Measurements from ENCODE around the gene FOXO1. TPM values are rescaled to one million over a fixed set of nuclear protein-coding genes. Genes with fewer than 3 reads are reported as not detected.

The FOXO1 gene
- total RNA-seq, 4 donors from 2014 or later, result 153 to 194 (median 176) TPM

GRCh38 chr13:40572961-40573360 is 93.5 kb downstream of the FOXO1 start:
- Histone ChIP-seq H3K36me3 (no peaks in the 10 kb centered on the region), H3K4me3 (no peak overlapping the region), H3K4me1 (peaks cover 0 to 98% (median 56%) of the 10 kb centered on the region in 4 donors), H3K9me3 (no peaks in the 10 kb centered on the region), H3K27ac (no peak overlapping the region), H3K27me3 (no peaks in the 10 kb centered on the region)
- no peak for DNase-seq (ENCODE audit: low spot score in 2 of 2)
- 100% methylated on average over 1 of the region's 1 CpG for WGBS, 2 donors
- TF ChIP-seq POLR2A (IDR thresholded peaks at IDR 0.05) (no peak), EP300 (IDR thresholded peaks at IDR 0.05) (no peak), CTCF (IDR thresholded peaks at IDR 0.05) (no peak)

- H3K27me3 ChIP-seq, result no peaks in the 10 kb centered on the region
- no peak for DNase-seq (ENCODE audit: low spot score in 2 of 2)
- no peaks in the 10 kb centered on the region for H3K9me3 ChIP-seq
- H3K4me1 ChIP-seq, result peaks cover 0 to 97% (median 54%) of the 10 kb centered on the region in 4 donors
- H3K36me3 ChIP-seq, result no peaks in the 10 kb centered on the region
- no peak overlapping the region for H3K27ac ChIP-seq
- H3K4me3 ChIP-seq, result no peak overlapping the region
- TF ChIP-seq POLR2A (IDR thresholded peaks at IDR 0.05), result no peak
- no peak for TF ChIP-seq EP300 (IDR thresholded peaks at IDR 0.05)
- no peak for TF ChIP-seq CTCF (IDR thresholded peaks at IDR 0.05)
- 85 to 86% methylated on average over 6 of the region's 6 CpGs for WGBS, 2 donors
Measured at GRCh38 chr13:40571338-40571963, 95.0 kb downstream of the FOXO1 start.

GRCh38 chr13:40570930-40571329 is 95.5 kb downstream of the FOXO1 start:
- no peak for DNase-seq (ENCODE audit: low spot score in 2 of 2)
- Histone ChIP-seq H3K36me3 (no peaks in the 10 kb centered on the region), H3K4me1 (peaks cover 0 to 97% (median 54%) of the 10 kb centered on the region in 4 donors), H3K27ac (no peak overlapping the region), H3K4me3 (no peak overlapping the region), H3K9me3 (no peaks in the 10 kb centered on the region), H3K27me3 (no peaks in the 10 kb centered on the region)
- WGBS, 2 donors, result 81 to 84% methylated on average over 4 of the region's 4 CpGs
- no peak for TF ChIP-seq EP300 (IDR thresholded peaks at IDR 0.05)
- TF ChIP-seq POLR2A (IDR thresholded peaks at IDR 0.05), result no peak
- TF ChIP-seq CTCF (IDR thresholded peaks at IDR 0.05), result no peak

GRCh38 chr13:40569024-40569350 is 97.5 kb downstream of the FOXO1 start:
- whole genome bisulfite sequencing, 2 donors, result 39 to 56% methylated on average over 3 of the region's 3 CpGs
- Histone ChIP-seq H3K36me3 (no peaks in the 10 kb centered on the region), H3K27me3 (no peaks in the 10 kb centered on the region), H3K4me3 (peak overlapping the region in 1 of 4 donors; percentile 0), H3K4me1 (peaks cover 0 to 97% (median 64%) of the 10 kb centered on the region in 4 donors), H3K9me3 (no peaks in the 10 kb centered on the region), H3K27ac (peak overlapping the region in 3 of 4 donors; percentile 2 to 70 (median 69))
- no peak for DNase-seq (ENCODE audit: low spot score in 2 of 2)
- TF ChIP-seq POLR2A (IDR thresholded peaks at IDR 0.05) (no peak), CTCF (IDR thresholded peaks at IDR 0.05) (no peak), EP300 (IDR thresholded peaks at IDR 0.05) (no peak)

- Histone ChIP-seq H3K27me3 (no peaks in the 10 kb centered on the region), H3K4me1 (peaks cover 0 to 97% (median 65%) of the 10 kb centered on the region in 4 donors), H3K27ac (peak overlapping the region; percentile 2 to 70 (median 38)), H3K4me3 (peak overlapping the region in 1 of 4 donors; percentile 0), H3K9me3 (no peaks in the 10 kb centered on the region), H3K36me3 (no peaks in the 10 kb centered on the region)
- DNase-seq (ENCODE audit: low spot score in 2 of 2), result no peak
- 28 to 39% methylated on average over 10 of the region's 10 CpGs for WGBS, 2 donors
- TF ChIP-seq EP300 (IDR thresholded peaks at IDR 0.05) (no peak), POLR2A (IDR thresholded peaks at IDR 0.05) (no peak), CTCF (IDR thresholded peaks at IDR 0.05) (no peak)
Measured at GRCh38 chr13:40568246-40569023, 98.0 kb downstream of the FOXO1 start.
